Measurements from ENCODE around the gene SLC28A1.

SLC28A1 gene, protein sequence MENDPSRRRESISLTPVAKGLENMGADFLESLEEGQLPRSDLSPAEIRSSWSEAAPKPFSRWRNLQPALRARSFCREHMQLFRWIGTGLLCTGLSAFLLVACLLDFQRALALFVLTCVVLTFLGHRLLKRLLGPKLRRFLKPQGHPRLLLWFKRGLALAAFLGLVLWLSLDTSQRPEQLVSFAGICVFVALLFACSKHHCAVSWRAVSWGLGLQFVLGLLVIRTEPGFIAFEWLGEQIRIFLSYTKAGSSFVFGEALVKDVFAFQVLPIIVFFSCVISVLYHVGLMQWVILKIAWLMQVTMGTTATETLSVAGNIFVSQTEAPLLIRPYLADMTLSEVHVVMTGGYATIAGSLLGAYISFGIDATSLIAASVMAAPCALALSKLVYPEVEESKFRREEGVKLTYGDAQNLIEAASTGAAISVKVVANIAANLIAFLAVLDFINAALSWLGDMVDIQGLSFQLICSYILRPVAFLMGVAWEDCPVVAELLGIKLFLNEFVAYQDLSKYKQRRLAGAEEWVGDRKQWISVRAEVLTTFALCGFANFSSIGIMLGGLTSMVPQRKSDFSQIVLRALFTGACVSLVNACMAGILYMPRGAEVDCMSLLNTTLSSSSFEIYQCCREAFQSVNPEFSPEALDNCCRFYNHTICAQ

DNA sequence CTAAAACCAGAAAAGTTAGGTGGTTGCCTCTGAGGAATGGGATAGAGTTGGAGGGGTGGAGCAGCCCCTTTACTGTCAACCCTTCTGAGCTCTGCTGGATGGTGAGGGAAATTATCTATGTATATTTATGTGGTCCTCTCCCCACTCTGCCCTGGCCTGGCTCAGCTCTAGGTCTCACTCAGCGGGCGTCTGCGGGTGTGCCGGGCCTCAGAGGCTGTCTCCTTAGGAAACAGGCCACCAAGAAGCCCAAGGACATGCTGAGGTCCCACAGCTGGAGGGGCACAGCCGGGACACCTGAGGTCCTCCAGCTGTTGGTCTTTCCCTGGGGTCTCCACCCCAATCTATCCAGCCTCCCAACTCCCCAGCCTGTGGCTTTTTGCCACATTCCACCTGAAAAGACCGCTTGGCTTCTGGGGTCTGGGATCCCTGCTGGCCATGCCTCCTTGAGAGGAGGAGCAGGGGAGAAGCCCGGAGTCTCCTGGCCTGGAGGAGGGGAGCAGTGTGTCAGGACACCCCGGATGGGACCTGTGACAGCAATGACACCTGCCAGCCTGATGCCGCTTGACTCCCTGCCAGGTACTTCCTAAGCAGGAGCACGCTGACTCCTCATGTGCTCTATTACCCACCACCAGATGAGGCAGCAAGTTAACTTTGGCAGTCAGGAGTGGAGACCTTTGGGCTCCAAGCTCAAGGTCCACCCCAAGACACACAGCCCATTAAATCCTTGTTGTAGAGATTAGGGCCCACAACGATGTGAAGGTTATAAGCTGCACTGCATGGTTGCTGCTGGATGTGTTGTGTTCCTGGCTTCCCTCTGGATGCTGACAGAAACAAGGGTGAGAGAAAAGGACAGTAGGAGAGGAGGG, at the start of gene SLC28A1:
Gene SLC28A1 (plus strand): TSS at position 747 of the 866 bp plus-strand sequence. CDS start 3,099 bp downstream, outside the sequence.
- no peak for DNase-seq (ENCODE audit: low read depth in 2 of 3, low spot score in 1 of 3)

DNA sequence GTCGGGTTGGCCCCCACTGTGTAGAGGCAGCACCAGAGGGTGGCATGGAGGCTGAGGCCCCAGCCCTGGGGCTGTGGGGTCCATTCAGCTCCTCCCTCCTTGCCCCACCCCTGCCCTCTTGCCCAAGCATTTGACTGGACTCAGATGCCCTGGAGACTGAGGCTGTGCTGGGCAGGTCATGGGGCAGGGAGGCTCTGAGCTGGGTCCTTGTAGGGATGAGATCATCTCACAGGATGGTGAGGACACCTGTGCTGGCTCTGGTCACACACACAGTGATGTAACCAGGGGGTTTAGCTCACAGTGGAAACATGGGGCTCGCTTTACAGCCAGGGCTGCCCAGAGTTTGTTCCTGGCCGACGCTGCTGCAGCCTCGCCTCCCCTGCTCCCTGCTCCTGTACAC, 49.5 kb upstream of the SLC28A1 start:
- no peak for DNase-seq (ENCODE audit: low read depth in 2 of 3, low spot score in 1 of 3)

DNA sequence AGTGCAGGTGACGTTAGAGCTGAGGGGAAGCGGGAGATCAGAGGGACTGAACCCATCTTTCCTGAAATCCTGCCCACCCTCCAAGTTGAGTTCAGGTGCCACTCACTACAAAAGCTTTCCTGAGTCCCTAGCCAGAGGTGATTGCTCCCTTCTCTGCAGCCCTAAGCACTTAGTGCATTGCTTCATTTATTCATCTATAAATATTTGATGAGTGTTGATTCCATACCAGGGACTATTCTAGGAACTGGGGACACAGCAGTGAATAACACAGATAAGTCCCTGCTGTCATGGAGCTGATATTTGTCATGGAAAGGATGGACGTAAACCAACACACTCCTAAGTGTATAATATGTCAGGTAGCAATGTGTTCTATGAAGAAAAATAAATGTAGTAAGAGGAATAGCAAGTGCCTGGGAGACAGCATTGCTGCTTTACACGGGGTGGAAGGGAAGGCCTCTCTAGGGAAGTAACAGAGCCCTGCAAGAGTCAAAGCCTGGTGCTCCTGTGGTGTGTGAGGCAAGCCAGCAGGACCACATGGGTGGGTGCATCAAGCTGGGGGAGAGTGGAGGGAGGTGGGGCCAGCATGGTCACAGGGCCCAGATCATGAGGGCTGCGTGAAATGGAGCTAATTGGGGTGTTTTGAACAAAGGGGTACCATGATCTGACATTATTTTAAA, 48.7 kb upstream of the SLC28A1 start:
- no peak for DNase-seq (ENCODE audit: low read depth in 2 of 3, low spot score in 1 of 3)

DNA sequence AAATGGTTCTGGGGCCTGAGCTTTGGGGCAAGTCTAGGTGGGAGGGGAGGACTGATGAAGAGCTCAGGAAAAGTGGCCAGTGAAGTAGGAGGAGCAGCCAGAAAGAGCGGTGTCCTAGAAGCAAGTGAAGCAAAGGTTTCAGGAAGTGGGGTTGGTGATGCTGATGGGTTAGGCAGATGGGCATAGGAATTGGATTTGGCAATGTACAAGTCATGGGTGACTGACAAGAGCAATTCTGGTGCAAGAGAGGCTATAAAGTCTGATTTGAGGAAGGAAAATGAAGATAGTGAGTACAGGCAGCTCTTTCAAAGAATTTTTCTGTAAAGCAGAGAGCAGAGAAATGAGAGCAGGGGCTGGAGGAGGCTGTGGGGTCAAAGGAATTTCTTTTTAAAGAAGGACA, 47.6 kb upstream of the SLC28A1 start:
- DNase-seq (ENCODE audit: low read depth in 2 of 3, low spot score in 1 of 3): no peak

DNA sequence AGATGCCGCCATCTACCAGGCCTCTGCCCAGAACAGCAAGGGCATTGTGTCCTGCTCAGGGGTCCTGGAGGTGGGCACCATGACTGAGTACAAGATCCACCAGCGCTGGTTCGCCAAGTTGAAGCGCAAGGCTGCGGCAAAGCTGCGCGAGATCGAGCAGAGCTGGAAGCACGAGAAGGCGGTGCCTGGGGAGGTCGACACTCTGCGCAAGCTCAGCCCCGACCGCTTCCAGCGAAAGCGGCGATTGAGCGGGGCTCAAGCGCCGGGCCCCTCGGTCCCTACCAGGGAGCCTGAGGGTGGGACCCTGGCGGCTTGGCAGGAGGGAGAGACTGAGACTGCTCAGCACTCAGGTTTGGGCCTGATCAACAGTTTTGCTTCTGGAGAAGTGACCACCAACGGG, 44.7 kb upstream of the SLC28A1 start:
- DNase-seq (ENCODE audit: low read depth in 2 of 3, low spot score in 1 of 3): no peak

DNA sequence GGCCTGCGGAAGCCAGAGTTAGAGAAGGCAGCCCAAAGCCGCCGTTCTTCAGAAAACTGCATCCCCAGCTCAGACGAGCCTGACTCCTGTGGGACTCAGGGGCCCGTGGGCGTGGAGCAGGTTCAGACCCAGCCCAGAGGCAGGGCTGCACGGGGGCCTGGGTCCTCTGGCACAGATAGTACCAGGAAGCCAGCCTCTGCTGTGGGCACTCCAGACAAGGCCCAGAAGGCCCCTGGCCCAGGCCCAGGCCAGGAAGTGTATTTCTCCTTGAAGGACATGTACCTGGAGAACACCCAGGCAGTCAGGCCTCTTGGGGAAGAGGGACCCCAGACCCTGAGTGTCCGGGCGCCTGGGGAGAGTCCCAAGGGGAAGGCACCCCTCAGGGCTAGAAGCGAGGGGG, 44.2 kb upstream of the SLC28A1 start:
- no peak for DNase-seq (ENCODE audit: low read depth in 2 of 3, low spot score in 1 of 3)

- no peak for DNase-seq (ENCODE audit: low read depth in 2 of 3, low spot score in 1 of 3)
These were observed 43.6 kb upstream of the SLC28A1 start for GRCh38 chr15:84840741-84841429.

DNA sequence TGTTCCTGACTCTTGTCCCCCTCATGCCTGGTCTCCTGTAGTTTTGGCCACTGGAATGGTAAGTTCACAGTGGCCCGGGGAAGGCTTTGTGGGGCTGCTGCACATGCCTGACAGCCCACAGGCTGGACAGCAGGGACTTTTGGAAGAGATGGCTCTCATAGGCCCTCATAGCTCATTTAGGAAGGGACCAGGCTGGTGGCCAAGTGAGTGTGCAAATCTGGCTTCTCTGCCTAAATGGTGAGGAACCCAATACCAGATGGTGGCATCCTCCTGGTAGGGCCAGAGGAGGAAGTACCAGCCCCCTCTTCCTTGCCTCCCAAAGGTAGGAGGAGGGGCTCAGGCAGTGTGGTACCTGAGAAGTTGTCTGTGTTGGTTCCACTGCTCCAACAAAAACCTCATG, 41.7 kb upstream of the SLC28A1 start:
- DNase-seq (ENCODE audit: low read depth in 2 of 3, low spot score in 1 of 3): no peak

GRCh38 chr15:84844964-84845363, 39.5 kb upstream of the SLC28A1 start:
- no peak for DNase-seq (ENCODE audit: low read depth in 2 of 3, low spot score in 1 of 3)

DNA sequence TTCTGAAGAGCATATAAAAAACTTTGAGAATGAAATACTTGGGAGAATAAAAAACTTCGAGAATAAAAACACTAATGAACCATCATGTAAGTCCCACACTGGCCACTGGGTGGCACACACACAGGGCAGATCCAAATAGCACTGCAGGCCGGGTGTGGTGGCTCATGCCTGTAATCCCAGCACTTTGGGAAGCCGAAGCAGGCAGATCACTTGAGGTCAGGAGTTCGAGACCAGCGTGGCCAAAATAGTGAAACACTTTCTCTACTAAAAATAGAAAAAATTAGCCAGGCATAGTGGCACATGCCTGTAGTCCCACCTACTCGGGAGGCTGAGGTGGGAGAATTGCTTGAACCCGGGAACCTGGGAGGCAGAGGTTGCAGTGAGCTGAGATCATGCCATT, 38.8 kb upstream of the SLC28A1 start:
- DNase-seq (ENCODE audit: low read depth in 2 of 3, low spot score in 1 of 3): peak; percentile 16 to 45 (median 25)

DNA sequence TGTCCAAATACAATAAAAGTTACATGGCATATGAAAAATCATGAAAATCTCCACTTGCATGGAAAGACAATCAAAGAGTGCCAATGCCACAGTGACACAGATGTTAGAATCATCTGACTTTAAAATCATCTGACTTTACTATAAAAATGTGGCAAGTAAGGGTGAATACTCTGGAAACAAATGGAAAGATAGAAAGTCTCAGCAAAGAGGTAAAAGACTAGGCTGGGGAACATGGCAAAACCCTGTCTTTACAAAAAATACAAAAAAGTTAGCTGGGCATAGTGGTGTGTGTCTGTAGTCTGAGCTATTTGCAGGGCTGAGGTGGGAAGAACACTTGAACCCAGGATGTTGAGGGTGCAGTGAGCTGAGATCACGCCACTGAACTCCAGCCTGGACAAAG, 38.2 kb upstream of the SLC28A1 start:
- DNase-seq (ENCODE audit: low read depth in 2 of 3, low spot score in 1 of 3): no peak

DNA sequence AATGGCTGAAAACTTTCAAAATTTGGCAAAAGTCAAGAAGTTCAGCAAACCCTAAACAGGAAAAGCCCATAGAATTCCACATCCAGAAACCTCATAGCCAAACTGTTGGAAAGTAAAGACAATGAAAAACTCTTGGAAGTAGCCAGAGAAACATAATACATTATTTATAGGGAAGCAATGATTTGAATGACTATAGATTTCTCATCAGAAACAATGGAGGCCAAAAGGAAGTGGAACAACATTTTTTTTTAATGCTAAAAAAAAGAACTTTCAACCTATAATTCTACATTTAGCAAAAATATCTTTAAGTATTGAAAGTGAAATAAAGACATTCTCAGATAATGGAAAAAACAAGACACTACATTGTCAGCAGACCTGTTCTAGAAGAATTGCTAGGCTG, 37.1 kb upstream of the SLC28A1 start:
- DNase-seq (ENCODE audit: low read depth in 2 of 3, low spot score in 1 of 3): no peak

- DNase-seq (ENCODE audit: low read depth in 2 of 3, low spot score in 1 of 3): no peak
These were observed 32.2 kb upstream of the SLC28A1 start for GRCh38 chr15:84852212-84852611.

GRCh38 chr15:84855136-84855535, 29.3 kb upstream of the SLC28A1 start:
- DNase-seq (ENCODE audit: low read depth in 2 of 3, low spot score in 1 of 3): no peak

- DNase-seq (ENCODE audit: low read depth in 2 of 3, low spot score in 1 of 3): no peak
These were observed 28.7 kb upstream of the SLC28A1 start for GRCh38 chr15:84855765-84856164.

DNA sequence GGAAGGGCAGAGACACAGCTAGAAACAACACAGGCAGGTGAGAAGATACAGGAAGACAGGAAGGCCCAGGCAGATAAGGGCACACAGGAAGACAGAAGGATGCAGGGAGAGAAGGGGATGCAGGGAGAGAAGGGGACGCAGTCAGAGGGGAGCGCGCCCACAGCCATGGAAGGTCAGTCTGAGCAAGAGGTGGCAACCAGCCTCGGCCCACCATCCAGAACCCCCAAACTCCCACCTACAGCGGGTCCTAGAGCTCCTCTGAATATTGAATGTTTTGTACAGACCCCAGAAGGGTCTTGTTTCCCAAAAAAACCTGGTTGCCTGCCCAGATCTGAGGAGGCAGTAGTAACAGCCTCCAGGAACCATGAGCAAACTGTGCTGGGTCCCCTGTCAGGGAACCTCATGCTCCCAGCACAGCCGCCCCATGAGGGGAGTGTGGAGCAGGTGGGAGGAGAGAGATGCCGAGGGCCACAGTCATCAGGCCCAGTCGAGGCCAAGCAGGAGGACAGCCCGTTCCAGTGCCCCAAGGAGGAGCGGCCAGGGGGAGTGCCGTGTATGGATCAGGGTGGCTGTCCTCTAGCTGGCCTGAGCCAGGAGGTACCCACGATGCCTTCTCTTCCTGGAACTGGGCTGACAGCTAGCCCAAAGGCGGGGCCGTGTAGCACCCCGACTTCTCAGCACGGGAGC, 27.6 kb upstream of the SLC28A1 start:
- DNase-seq (ENCODE audit: low read depth in 2 of 3, low spot score in 1 of 3): no peak

DNA sequence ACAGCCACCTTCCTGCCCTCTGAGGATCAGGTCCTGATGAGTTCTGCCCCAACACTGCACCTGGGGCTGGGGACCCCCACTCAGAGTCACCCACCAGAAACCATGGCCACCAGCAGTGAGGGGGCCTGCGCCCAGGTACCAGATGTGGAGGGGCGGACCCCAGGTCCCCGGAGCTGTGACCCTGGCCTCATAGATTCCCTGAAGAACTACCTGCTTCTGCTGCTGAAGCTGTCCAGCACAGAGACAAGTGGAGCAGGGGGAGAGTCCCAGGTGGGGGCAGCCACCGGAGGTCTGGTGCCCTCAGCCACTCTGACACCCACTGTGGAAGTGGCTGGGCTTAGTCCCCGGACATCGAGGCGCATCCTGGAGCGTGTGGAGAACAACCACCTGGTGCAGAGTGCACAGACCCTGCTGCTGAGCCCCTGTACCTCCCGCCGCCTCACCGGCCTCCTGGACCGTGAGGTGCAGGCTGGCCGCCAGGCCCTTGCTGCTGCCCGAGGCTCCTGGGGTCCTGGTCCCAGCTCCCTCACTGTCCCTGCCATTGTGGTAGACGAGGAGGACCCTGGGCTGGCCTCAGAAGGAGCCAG, 27.0 kb upstream of the SLC28A1 start:
- DNase-seq (ENCODE audit: low read depth in 2 of 3, low spot score in 1 of 3): no peak

DNA sequence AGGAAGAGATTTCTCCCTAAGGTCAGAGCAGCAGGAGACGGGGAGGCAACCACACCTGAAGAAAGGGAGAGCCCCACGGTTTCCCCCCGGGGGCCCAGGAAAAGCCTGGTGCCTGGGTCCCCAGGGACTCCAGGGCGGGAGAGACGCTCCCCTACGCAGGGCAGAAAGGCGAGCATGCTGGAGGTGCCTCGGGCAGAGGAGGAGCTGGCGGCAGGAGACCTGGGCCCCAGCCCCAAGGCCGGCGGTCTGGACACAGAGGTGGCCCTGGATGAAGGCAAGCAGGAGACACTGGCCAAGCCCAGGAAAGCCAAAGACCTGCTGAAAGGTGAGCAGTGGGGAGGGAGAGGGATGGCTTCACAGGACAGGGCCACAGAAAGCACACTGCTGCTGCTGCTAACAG, 26.2 kb upstream of the SLC28A1 start:
- DNase-seq (ENCODE audit: low read depth in 2 of 3, low spot score in 1 of 3): no peak

GRCh38 chr15:84859144-84859543, 25.3 kb upstream of the SLC28A1 start:
- no peak for DNase-seq (ENCODE audit: low read depth in 2 of 3, low spot score in 1 of 3)

DNA sequence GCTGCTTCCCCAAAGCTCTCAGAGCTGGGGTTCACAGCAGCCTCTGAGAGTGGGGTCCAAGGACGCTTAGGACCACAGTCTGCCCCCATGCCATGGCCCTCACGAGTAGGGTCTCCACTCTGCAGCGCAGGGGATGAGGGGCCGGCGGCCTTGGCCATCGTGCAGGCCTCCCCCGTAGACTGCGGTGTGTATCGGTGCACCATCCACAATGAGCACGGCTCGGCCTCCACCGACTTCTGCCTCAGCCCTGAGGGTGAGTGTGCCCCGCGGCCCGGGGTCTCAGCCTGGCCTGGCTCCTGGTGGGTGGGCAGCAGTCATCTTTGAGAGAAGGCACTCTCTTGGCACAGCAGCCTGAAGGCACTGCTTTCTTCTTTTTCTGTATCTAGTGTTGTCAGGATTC, 24.8 kb upstream of the SLC28A1 start:
- no peak for DNase-seq (ENCODE audit: low read depth in 2 of 3, low spot score in 1 of 3)
